PC-3 (cell line): ENCODE measurements around the gene LAMA3. TPM values are rescaled to one million over a fixed set of nuclear protein-coding genes. Genes with fewer than 3 reads are reported as not detected.

ENCODE experiments used
- ATAC-seq: fragments of 200-7000 bp; cut with Tn5 transposase; 2 replicates; pipeline ENCODE4 v1.9.1; 2020; ENCODE audit warnings: mild to moderate bottlenecking, moderate library complexity
- BruUV-seq: library from RNA; stranded (reverse); fragments of 400-500 nt; replicated peaks from 2 replicates; lab custom pipeline; 2021; lab: Mats Ljungman, UMichigan
- CTCF ChIA-PET: fragments of 300-600 bp; sonication (Branson Sonifier 250); formaldehyde crosslinking; loops from one replicate; lab custom pipeline; 2022; ENCODE audit warnings: antibody characterized with exemption; lab: Charles Lee
- POLR2A ChIA-PET: fragments of 300-600 bp; sonication (Branson Sonifier 250); formaldehyde crosslinking; loops from one replicate; lab custom pipeline; 2022; ENCODE audit warnings: antibody characterized with exemption; ENCODE audit not compliant: unreplicated experiment; lab: Charles Lee
- DNase-seq: peaks from one replicate; pipeline ENCODE4 v3.0.0-alpha.2; 2015
- H2AFZ ChIP-seq: fragments of 300-600 bp; sonication (generic); 2 replicates; pipeline ENCODE4 v1.6.0; 2016; ENCODE audit warnings: antibody characterized with exemption, low read length
- H3F3A ChIP-seq: fragments of 300-600 bp; sonication (generic); one replicate; pipeline ENCODE4 v1.6.0; 2017; ENCODE audit warnings: antibody characterized with exemption, low read length, control low read depth, mild to moderate bottlenecking; ENCODE audit not compliant: unreplicated experiment
- H3K27ac ChIP-seq: fragments of 300-600 bp; sonication (generic); 2 replicates; pipeline ENCODE4 v1.5.1; 2016; ENCODE audit warnings: mild to moderate bottlenecking, low read length
- H3K27me3 ChIP-seq: fragments of 300-600 bp; sonication (generic); 2 replicates; pipeline ENCODE4 v1.6.1; 2016; ENCODE audit warnings: low read length, mixed read lengths
- H3K36me3 ChIP-seq: fragments of 300-600 bp; sonication (generic); 2 replicates; pipeline ENCODE4 v1.6.1; 2016; ENCODE audit warnings: low read depth, mixed run types, low read length, mixed read lengths
- H3K4me1 ChIP-seq: fragments of 300-600 bp; sonication (generic); 2 replicates; pipeline ENCODE4 v1.5.1; 2016; ENCODE audit warnings: low read length; ENCODE audit not compliant: insufficient read depth
- H3K4me2 ChIP-seq: fragments of 300-600 bp; sonication (generic); 2 replicates; pipeline ENCODE4 v1.6.0; 2016; ENCODE audit warnings: low read length
- H3K4me3 ChIP-seq: fragments of 300-600 bp; sonication (generic); 2 replicates; pipeline ENCODE4 v1.5.1; 2016; ENCODE audit warnings: mild to moderate bottlenecking, low read length, mixed read lengths
- H3K79me2 ChIP-seq: fragments of 300-600 bp; sonication (generic); 2 replicates; pipeline ENCODE4 v1.6.1; 2017; ENCODE audit warnings: low read length, mixed read lengths
- H3K9ac ChIP-seq: fragments of 300-600 bp; sonication (generic); 2 replicates; pipeline ENCODE4 v1.6.0; 2016; ENCODE audit warnings: mild to moderate bottlenecking, low read length
- H3K9me2 ChIP-seq: fragments of 300-600 bp; sonication (generic); replicated peaks from 2 replicates; pipeline ENCODE4 v1.6.1; 2016; ENCODE audit warnings: mixed run types, low read length, mixed read lengths
- H3K9me3 ChIP-seq: fragments of 300-600 bp; sonication (generic); 2 replicates; pipeline ENCODE4 v1.6.1; 2016; ENCODE audit warnings: low read length, mixed read lengths
- H4K20me1 ChIP-seq: fragments of 300-600 bp; sonication (generic); 2 replicates; pipeline ENCODE4 v1.6.1; 2016; ENCODE audit warnings: low read length, mixed read lengths
- EZH2 ChIP-seq: fragments of 300-600 bp; sonication (generic); IDR thresholded peaks from one replicate; pipeline ENCODE4 v1.6.1; 2017; ENCODE audit warnings: antibody characterized with exemption, mild to moderate bottlenecking, low read length; ENCODE audit not compliant: unreplicated experiment
- EZH2phosphoT487 ChIP-seq: fragments of 300-600 bp; sonication (generic); IDR thresholded peaks from 2 replicates; pipeline ENCODE4 v1.6.1; 2018; ENCODE audit warnings: mild to moderate bottlenecking, antibody characterized with exemption, low read length, borderline replicate concordance
- intact Hi-C: fragments of 100-400 bp; cut with micrococcal nuclease; formaldehyde crosslinking; loops from 2 replicates; pipeline ENCODE4 v1.9.0; 2023
- total RNA-seq: library from RNA; depleted of rRNA; stranded (reverse); fragments of >200 nt; gene quantifications from 2 replicates; pipeline ENCODE4 v1.2.3, GENCODE V29; 2014
- TF ChIP-seq, protein P1 (sequence below): fragments of 300-600 bp; sonication (generic); conservative IDR thresholded peaks from 2 replicates; pipeline ENCODE4 v1.5.1; 2017; ENCODE audit warnings: antibody characterized with exemption, low read depth, mild to moderate bottlenecking, low read length

Gene LAMA3
- total RNA-seq, 1 experiment from 2014 or later = 224 TPM

DNA sequence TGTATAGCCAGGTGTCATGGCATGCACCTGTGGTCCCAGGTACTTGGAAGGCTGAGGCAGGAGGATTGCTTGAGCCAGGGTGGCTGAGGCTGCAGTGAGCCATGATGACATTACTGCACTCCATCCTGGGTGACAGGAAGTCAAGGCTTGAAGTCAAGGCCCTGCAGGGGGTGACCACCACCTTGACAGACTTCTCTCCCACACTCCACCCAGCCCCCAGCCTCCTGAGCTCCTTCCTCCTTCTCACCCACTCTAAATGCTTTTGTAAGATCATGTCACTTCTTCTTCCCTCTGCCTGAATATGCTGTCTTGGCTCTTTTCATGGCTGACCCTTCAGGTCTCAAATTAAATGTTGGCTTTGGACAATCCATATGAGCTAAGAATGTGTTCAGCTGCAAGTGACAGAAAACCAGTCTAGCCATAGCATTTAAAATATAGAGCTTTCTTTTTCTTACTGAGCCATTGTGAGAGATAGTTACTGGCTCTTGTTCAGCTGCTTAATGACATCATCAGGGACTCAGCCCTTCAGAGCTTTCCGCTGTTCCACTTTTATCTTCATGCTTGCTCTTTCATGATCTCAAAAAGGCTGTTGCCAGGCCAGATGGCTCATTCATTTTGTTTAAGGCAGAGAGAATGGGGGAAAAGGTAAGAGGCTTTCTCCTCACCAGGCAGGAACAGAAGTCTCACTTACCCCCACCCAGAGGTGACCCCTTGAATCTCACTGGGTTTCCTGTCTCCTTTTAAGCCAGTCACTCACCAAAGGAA, 288.6 kb downstream of the LAMA3 start:
- TF ChIP-seq EZH2 (no peak), EZH2phosphoT487 (no peak)
- TF ChIP-seq, protein P1, sequence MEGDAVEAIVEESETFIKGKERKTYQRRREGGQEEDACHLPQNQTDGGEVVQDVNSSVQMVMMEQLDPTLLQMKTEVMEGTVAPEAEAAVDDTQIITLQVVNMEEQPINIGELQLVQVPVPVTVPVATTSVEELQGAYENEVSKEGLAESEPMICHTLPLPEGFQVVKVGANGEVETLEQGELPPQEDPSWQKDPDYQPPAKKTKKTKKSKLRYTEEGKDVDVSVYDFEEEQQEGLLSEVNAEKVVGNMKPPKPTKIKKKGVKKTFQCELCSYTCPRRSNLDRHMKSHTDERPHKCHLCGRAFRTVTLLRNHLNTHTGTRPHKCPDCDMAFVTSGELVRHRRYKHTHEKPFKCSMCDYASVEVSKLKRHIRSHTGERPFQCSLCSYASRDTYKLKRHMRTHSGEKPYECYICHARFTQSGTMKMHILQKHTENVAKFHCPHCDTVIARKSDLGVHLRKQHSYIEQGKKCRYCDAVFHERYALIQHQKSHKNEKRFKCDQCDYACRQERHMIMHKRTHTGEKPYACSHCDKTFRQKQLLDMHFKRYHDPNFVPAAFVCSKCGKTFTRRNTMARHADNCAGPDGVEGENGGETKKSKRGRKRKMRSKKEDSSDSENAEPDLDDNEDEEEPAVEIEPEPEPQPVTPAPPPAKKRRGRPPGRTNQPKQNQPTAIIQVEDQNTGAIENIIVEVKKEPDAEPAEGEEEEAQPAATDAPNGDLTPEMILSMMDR = no peak
- H3K4me2 ChIP-seq = no peak overlapping the region
- intact Hi-C loops = no loop called here
- H2AFZ ChIP-seq = no peak overlapping the region
- no peaks in the 10 kb centered on the region for H3F3A ChIP-seq
- POLR2A ChIA-PET = no interaction called here
- CTCF ChIA-PET = no interaction called here
- H3K4me3 ChIP-seq = no peak overlapping the region
- H3K79me2 ChIP-seq = no peaks in the 10 kb centered on the region
- no TSS peak for BruUV-seq
- no peaks in the 10 kb centered on the region for H4K20me1 ChIP-seq
- H3K9me3 ChIP-seq = no peaks in the 10 kb centered on the region
- H3K9ac ChIP-seq = no peak overlapping the region
- H3K36me3 ChIP-seq = no peaks in the 10 kb centered on the region
- ATAC-seq (no peak), DNase-seq (no peak)
- no peaks in the 10 kb centered on the region for H3K27me3 ChIP-seq
- peaks cover 9% of the 10 kb centered on the region for H3K4me1 ChIP-seq
- H3K9me2 ChIP-seq = no peaks in the 10 kb centered on the region
- no peak overlapping the region for H3K27ac ChIP-seq

DNA sequence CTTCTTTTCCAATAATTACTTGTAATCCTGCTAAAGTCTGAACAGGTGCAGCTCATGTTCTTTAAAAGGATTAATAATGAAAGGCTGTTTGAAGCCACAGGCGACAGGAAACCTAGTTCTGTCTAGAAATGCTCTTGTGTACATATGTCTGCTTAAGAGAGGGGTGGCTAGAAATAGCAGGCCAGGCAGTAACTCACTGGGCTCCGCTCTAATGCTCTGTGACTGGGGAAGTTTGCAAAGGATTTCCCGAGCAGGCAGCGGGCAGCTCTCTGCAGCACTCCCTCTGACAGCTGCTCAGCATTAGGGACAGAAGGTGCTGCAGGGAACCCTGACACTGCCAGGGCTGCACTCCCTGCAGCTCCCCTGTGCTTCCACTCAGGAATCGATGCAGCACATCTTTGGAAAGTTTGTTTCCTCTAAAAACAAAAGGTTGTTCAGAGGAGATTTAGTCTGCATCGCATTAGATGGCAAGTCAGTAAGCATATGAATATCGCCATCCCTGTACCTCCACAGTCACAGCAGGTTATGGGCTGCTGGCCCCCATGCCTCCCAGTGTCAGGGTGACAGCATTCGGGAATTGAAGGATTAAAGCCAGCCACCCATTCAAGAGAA, 292.2 kb downstream of the LAMA3 start:
- no peak for TF ChIP-seq EZH2
- TF ChIP-seq, protein P1 = no peak
- TF ChIP-seq EZH2phosphoT487 = no peak
- BruUV-seq = no TSS peak
- no peaks in the 10 kb centered on the region for H3K36me3 ChIP-seq
- H3K4me1 ChIP-seq = peaks cover 10% of the 10 kb centered on the region
- peaks cover 5% of the 10 kb centered on the region; the same call in 1 of the 2 replicates for H3K9me3 ChIP-seq
- intact Hi-C loops = no loop called here
- H3F3A ChIP-seq = no peaks in the 10 kb centered on the region
- H2AFZ ChIP-seq = no peak overlapping the region
- CTCF ChIA-PET = interaction anchor here (0.6 kb wide), 1 partner anchor 416 kb away, joined by 5 read pairs; the partner anchor contains the start of gene OSBPL1A
- no peak overlapping the region for H3K27ac ChIP-seq
- DNase-seq (no peak), ATAC-seq (no peak)
- no peak overlapping the region for H3K9ac ChIP-seq
- H3K79me2 ChIP-seq = no peaks in the 10 kb centered on the region
- H3K9me2 ChIP-seq = no peaks in the 10 kb centered on the region
- H3K27me3 ChIP-seq = no peaks in the 10 kb centered on the region
- POLR2A ChIA-PET = no interaction called here
- H4K20me1 ChIP-seq = no peaks in the 10 kb centered on the region
- no peak overlapping the region for H3K4me2 ChIP-seq
- no peak overlapping the region for H3K4me3 ChIP-seq
